NOMO-1 (cell line): Measurements from ENCODE around the gene SEC16A.
"Not testable (repeated sequence)": the region's sequence is repeated elsewhere in the genome, so short reads cannot be mapped to it uniquely, and the experiment has no call there.

Source experiments
- DNase-seq, 2 experiments: peaks; one replicate each; lab custom pipeline; 2025; ENCODE audit not compliant: unreplicated experiment in 2 of 2; lab: John Stamatoyannopoulos, UW

Gene SEC16A

DNA sequence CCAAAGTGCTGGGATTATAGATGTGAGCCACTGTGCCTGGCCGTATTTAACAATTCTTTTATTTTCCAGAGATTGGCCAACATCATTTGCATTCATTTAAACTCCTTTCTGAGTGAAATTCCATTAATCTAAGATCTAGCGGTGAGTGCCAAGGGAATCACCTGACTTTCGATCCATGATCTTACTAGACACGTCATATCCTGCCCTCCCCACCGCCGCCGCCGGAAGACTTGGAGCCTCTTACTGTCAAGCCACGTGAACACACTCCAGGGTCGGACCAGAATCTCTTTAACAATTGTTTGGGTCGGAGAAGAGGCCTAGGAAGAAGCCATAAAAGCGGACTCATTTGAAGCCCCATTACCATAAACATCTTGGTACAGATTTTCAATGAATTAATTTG, 56.1 kb downstream of the SEC16A start:
- DNase-seq = no peak

DNA sequence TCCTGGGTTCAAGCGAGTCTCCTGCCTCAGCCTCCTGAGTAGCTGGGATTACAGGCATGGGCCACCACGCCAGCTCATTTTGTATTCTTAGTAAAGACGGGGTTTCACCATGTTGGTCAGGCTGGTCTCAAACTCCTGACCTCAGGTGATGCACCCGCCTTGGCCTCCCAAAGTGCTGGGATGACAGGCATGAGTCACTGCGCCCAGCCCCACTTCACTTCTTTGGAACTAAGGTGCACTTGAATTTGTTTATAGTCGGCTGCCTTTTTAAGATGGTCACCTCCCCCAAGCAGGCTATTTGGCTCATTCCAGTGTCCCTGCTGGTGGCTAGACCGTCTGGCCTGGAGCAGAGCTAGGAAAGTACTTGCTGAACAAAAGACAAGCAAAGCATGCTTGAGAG, 57.5 kb downstream of the SEC16A start:
- DNase-seq = not testable (repeated sequence)

GRCh38 chr9:136424750-136425362, 58.0 kb downstream of the SEC16A start:
- no peak for DNase-seq

- DNase-seq = no peak
Measured at GRCh38 chr9:136423432-136424146, 59.3 kb downstream of the SEC16A start.

- no peak for DNase-seq
Measured at GRCh38 chr9:136422876-136423275, 60.0 kb downstream of the SEC16A start.

- no peak for DNase-seq
Measured at GRCh38 chr9:136421791-136422190, 61.0 kb downstream of the SEC16A start.

DNA sequence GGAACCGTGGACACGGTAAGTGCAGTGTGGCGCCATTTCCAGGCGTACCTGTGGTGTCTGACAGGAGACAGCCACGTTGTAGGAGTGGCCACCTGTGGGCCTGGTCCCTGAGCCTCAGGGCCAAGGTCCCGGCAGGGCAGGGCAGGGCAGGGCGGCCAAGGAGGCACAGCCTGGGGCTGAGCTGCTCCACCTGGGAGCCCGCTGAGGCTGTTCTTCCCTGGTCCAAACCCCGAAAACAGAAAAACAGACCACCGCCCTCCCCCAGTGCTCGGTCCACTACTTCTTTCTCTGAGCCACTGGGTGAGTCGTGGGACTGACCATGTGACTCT, 63.8 kb downstream of the SEC16A start:
- DNase-seq = no peak

DNA sequence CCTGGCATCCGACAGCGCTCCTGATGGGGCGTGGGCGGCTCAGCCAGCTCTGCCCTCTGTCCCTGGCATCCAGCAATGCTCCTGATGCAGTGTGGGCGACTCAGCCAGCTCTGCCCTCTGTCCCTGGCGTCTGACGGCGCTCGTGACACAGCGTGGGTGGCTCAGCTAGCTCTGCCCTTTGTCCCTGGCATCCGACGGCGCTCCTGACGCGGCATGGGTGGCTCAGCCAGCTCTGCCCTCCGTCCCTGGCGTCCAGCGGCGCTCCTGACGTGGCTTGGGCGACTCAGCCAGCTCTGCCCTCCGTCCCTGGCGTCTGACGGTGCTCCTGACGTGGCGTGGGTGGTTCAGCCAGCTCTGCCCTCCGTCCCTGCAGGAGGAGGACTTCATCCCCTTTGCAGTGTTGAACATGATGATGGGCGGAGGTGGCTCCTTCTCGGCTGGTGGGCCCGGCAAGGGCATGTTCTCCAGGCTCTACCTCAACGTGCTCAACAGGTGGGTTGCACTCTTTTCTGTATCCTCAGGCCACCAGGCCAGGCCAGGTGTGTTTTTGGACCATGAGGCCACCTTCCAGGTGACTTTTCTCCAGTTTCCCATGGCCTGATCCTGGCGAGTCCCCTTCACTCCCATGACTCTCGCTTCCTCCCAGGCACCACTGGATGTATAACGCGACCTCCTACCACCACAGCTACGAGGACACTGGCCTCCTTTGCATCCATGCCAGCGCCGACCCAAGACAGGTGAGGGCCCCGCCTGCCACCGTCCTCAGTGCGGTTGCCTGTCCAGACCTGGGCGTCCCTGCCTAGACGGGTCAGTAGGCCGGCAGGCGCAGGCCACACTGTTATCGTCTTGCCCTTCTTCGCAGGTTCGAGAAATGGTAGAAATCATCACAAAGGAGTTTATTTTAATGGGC, 64.4 kb downstream of the SEC16A start:
- no peak for DNase-seq

GRCh38 chr9:136416914-136417313, 65.9 kb downstream of the SEC16A start:
- no peak for DNase-seq

GRCh38 chr9:136416427-136416826, 66.4 kb downstream of the SEC16A start:
- no peak for DNase-seq

- no peak for DNase-seq
Measured at GRCh38 chr9:136412962-136413361, 69.9 kb downstream of the SEC16A start.

DNA sequence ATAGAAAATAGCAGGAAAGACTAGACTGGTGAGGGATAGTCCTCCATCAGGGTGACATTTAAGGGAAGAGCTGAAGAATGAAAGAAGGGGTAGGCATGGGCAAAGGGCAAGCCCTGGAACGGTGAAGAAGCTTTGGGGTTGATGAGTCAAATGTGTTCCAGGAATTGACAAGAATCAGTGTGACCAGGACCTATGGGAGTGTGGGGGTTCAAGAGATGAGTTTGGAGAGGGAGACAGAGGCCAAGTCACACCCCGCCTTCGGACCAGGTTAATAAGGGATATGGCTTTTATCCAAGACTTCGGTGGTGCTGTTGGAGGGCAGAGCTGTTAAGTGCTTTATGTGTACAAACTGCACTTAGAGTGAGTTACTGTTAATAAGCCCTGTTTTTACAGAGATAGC, 71.5 kb downstream of the SEC16A start:
- DNase-seq = no peak

GRCh38 chr9:136410500-136411287, 72.1 kb downstream of the SEC16A start, which contains the start of the genes ENTR1 and PMPCA:
Gene ENTR1 (minus strand): TSS chr9:136410614. CDS start chr9:136410397, 217 bp downstream.
Gene PMPCA (plus strand): TSS chr9:136410658. CDS start chr9:136410669, 11 bp downstream.
- DNase-seq = peak; percentile 84 to 96

GRCh38 chr9:136409557-136410455, 73.0 kb downstream of the SEC16A start:
- peak; percentile 12 to 19 for DNase-seq

DNA sequence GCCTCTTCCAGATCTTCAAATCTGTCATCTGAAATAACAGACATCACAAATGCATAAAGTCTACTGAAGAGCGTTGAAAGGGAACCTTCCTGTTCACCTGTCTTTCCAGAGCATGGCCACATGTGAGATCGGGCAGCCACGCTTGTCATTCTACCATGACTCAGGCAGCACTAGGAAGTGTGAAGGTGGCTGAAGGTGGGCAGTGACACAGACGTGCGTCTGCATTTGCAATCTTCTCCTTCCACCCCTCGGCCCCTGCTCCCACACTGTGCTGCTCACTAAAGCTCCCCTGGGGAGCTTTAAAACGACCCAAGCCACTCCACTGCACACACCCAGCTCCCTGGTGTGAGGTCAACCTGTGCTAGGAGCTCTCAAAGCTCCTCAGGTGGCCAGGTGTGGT, 74.9 kb downstream of the SEC16A start:
- DNase-seq = no peak

DNA sequence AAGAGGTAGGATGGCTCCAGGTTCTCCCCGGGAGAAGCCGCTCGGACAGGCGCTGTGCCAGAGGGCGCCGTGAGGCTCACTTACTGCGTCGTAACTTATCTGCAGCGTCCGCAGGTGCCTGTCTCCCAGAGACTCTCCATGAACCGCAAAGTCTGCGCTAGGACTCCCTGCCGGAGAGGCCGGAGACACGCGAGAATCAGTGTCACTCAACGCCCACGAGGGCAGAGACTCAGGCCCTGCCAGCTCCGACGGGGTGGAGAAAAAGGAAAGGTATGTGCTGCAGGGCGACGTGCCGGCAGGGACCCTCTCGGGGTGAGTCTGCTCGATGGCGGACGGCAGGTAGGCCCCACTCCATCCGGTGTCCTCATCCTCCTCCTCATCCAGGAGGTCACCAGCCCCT, 75.8 kb downstream of the SEC16A start:
- not testable (repeated sequence) for DNase-seq

DNA sequence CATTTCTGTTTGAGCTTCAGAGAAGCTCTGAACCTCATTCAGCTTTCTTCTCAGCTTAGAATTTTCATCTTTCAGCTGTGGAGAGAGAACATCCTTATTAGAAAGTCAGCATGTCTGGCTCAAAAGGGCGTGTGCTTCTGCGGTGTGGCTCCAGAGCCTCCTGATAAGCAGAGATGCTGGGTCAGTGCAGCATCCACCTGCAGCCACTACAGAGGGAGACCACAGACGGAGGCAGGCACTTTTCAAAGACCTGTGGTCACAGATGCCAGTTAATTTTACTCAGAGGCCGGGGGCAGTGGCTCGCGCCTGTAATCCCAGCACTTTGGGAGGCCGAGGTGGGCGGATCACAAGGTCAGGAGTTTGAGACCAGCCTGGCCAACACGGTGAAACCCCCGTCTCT, 76.9 kb downstream of the SEC16A start:
- DNase-seq = not testable (repeated sequence)

DNA sequence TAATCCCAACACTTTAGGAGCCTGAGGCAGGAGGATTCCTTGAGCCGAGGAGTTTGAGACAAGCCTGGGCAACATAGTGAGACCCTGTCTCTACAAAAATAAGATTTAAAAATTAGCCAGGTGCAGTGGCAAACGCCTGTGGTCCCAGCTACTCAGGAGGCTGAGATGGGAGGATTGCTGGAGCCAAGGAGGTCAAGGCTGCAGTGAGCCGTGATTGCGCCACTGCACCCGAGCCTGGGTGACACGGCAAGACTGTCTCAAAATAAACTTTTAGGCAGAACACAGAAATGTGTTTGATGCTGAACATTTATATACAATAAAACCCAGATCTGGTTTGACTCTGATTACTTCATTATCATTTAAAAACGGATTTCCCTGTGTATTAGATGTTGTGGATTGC, 77.4 kb downstream of the SEC16A start:
- DNase-seq = no peak

DNA sequence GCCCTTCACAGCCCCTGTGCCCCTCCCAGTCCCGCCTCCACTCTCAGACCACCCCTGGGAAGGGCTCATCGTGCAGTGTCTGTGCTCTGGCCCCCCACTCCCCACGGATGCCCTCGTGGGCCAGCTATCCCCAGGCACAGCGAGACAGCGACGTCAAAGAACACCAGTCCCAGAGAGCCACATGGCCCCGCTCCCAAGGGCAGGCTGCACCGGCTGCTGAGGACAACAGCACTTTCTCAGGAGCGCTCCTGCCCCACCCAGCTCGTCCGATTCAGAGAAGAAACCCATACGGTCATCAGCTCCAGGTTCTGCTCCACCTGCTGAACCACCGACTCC, 78.1 kb downstream of the SEC16A start:
- no peak for DNase-seq
